Endometrium (tissue), 2 donors: ENCODE data around the gene CA11.

Experiments
- FAIRE-seq: peaks from 2 replicates; lab custom pipeline; 2012; peaks lifted over from hg19 to GRCh38; lab: Jason Lieb, UNC
- donor health status: control.
- donor health status: control.

The CA11 gene

GRCh38 chr19:48613024-48613851 is 32.7 kb downstream of the CA11 start:
- FAIRE-seq, result no peak

GRCh38 chr19:48611872-48612271 is 34.1 kb downstream of the CA11 start:
- no peak for FAIRE-seq

GRCh38 chr19:48609571-48610108 is 36.3 kb downstream of the CA11 start:
- FAIRE-seq, result no peak

GRCh38 chr19:48608798-48609263 is 37.2 kb downstream of the CA11 start:
- no peak for FAIRE-seq

GRCh38 chr19:48607359-48607755 is 38.6 kb downstream of the CA11 start:
- no peak for FAIRE-seq

GRCh38 chr19:48606463-48607358 is 39.3 kb downstream of the CA11 start, which contains the start of gene SPACA4:
Gene SPACA4 (plus strand): TSS chr19:48606742. CDS start chr19:48606979, 237 bp downstream.
- FAIRE-seq, result no peak

GRCh38 chr19:48603850-48604249 is 42.1 kb downstream of the CA11 start:
- FAIRE-seq, result no peak

- FAIRE-seq, result no peak
Observed at GRCh38 chr19:48603449-48603848, 42.5 kb downstream of the CA11 start.

- FAIRE-seq, result no peak
Observed at GRCh38 chr19:48603001-48603400, 43.0 kb downstream of the CA11 start.

GRCh38 chr19:48600679-48601417 is 45.1 kb downstream of the CA11 start:
- no peak for FAIRE-seq

- no peak for FAIRE-seq
Observed at GRCh38 chr19:48598996-48599700, 46.8 kb downstream of the CA11 start.

GRCh38 chr19:48596679-48597465 is 49.1 kb downstream of the CA11 start:
- no peak for FAIRE-seq

GRCh38 chr19:48596237-48596636 is 49.8 kb downstream of the CA11 start:
- no peak for FAIRE-seq

GRCh38 chr19:48595833-48596232 is 50.2 kb downstream of the CA11 start:
- no peak for FAIRE-seq

- FAIRE-seq, result no peak
Observed at GRCh38 chr19:48595171-48595570, 50.8 kb downstream of the CA11 start.

GRCh38 chr19:48591021-48591420 is 55.0 kb downstream of the CA11 start:
- FAIRE-seq, result no peak

- no peak for FAIRE-seq
Observed at GRCh38 chr19:48588670-48589401, 57.2 kb downstream of the CA11 start.
